ENCODE data around the gene HTT.

GRCh38 chr4:3121110-3121509 lies 46.6 kb downstream of the HTT start:
- TF ChIP-seq CTCF (IDR thresholded peaks at IDR 0.05) (no peak), POLR2AphosphoS5 (IDR thresholded peaks at IDR 0.05; ENCODE audit: insufficient read depth in 1 of 2, low read depth in 1 of 2) (no peak)
